ENCODE measurements around the gene SNX7. TPM values are rescaled to one million over a fixed set of nuclear protein-coding genes. Genes with fewer than 3 reads are reported as not detected.

SNX7 gene
- total and polyA plus RNA-seq, 2 donors (not counting 1 experiment from before 2014, with no cell fraction given), result not detected

DNA sequence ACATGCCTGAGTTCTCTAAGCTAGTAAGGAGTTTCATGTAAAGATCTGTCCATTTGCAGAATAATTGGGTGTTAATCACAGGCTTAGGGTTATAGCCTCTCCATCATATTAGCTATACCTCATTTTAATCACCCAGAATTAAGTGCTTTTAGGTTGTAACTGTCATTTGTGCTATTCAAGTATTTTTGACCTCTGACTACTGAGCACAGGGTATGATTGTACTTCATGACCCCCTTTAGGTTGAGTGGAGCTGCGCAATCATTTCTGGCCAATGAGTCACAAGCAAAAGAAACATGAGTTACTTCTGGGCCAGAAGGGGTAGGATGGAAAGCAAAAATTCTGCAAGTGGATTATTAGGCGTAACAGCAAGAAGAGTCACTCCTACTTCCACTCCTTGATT lies 8.4 kb upstream of the SNX7 start:
- no peak overlapping the region for H3K27ac Mint-ChIP-seq
- no peak for DNase-seq
- H3K36me3 ChIP-seq (replicated peaks in 1 of 2; ENCODE audit: control extremely low read depth in 1 of 2, control insufficient read depth in 1 of 2, extremely low read depth in 1 of 2, insufficient read depth in 2 of 2, low read length in 1 of 2), result no peaks in the 10 kb centered on the region
- H3K27ac ChIP-seq (ENCODE audit: low read length in 2 of 2), result no peak overlapping the region
- H4K20me1 ChIP-seq (ENCODE audit: control insufficient read depth, insufficient read depth, low read length, poor library complexity, severe bottlenecking), result no peaks in the 10 kb centered on the region
- no peak overlapping the region for H3K4me2 ChIP-seq (replicated peaks; ENCODE audit: low read depth, low read length, poor library complexity, severe bottlenecking)
- 100% methylated on average over 1 of the region's 2 CpGs for WGBS (ENCODE audit: insufficient coverage)
- CTCF ChIA-PET, result no interaction called here
- no peaks in the 10 kb centered on the region for H3K4me1 Mint-ChIP-seq
- H2AFZ ChIP-seq (ENCODE audit: insufficient read depth, low read depth, low read length, poor library complexity, severe bottlenecking), result no peak overlapping the region
- H3K27me3 Mint-ChIP-seq, result no peaks in the 10 kb centered on the region
- TF ChIP-seq, protein P1, sequence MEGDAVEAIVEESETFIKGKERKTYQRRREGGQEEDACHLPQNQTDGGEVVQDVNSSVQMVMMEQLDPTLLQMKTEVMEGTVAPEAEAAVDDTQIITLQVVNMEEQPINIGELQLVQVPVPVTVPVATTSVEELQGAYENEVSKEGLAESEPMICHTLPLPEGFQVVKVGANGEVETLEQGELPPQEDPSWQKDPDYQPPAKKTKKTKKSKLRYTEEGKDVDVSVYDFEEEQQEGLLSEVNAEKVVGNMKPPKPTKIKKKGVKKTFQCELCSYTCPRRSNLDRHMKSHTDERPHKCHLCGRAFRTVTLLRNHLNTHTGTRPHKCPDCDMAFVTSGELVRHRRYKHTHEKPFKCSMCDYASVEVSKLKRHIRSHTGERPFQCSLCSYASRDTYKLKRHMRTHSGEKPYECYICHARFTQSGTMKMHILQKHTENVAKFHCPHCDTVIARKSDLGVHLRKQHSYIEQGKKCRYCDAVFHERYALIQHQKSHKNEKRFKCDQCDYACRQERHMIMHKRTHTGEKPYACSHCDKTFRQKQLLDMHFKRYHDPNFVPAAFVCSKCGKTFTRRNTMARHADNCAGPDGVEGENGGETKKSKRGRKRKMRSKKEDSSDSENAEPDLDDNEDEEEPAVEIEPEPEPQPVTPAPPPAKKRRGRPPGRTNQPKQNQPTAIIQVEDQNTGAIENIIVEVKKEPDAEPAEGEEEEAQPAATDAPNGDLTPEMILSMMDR (IDR thresholded peaks at IDR 0.05), result no peak
- no peak for TF ChIP-seq EZH2 (IDR thresholded peaks at IDR 0.05; ENCODE audit: borderline replicate concordance, insufficient read depth, low read depth, low read length, poor library complexity, severe bottlenecking)
- no peak for ATAC-seq (ENCODE audit: low read depth)
- no peaks in the 10 kb centered on the region for H3K4me1 ChIP-seq (ENCODE audit: control insufficient read depth in 2 of 2, insufficient read depth in 2 of 2, low read length in 2 of 2)
- intact Hi-C loops (cut with micrococcal nuclease), result no loop called here
- peaks cover 2% of the 10 kb centered on the region for H3K9me3 Mint-ChIP-seq (ENCODE audit: insufficient read depth)
- no peaks in the 10 kb centered on the region for H3K79me2 ChIP-seq (ENCODE audit: control insufficient read depth, insufficient read depth, low read length)
- H3K9me3 ChIP-seq (ENCODE audit: control extremely low read depth in 1 of 3, control insufficient read depth in 2 of 3, insufficient read depth in 1 of 3, low read length in 2 of 3), result peaks cover 0 to 17% (median 0%) of the 10 kb centered on the region in 3 donors
- no peaks in the 10 kb centered on the region for H3K27me3 ChIP-seq (replicated peaks in 1 of 4; ENCODE audit: control extremely low read depth in 1 of 4, control insufficient read depth in 3 of 4, insufficient read depth in 4 of 4, low read length in 3 of 4)
- no peak overlapping the region for H3K4me3 ChIP-seq (ENCODE audit: control extremely low read depth in 1 of 5, extremely low read depth in 1 of 5, insufficient read depth in 1 of 5, low read depth in 2 of 5, low read length in 4 of 5)
- POLR2A ChIA-PET, result no interaction called here
- no peak overlapping the region for H3K9ac ChIP-seq (ENCODE audit: low read length)
- no peak overlapping the region for H3K4me3 Mint-ChIP-seq

DNA sequence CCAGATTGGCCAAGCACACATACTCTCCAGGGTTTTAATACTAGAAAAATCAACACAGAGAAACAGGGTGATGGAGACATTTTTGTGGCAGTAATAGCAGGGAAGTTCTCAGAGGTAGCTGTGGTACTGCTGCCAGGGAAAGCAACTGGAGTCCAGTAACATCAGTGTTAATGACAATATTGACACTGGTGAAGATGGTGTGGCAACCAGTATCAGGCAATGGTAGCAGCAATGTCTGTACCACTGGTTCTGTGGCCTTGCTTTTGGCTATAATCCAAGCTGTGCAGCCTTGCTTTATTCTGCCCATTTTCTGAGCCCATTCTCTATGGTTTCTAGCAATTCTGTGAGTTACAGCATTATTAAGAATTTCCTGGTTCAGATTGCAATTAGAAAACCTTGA lies 1.6 kb upstream of the SNX7 start:
- ATAC-seq (ENCODE audit: low read depth) (no peak), DNase-seq (no peak)
- H3K9me3 ChIP-seq (ENCODE audit: control extremely low read depth in 1 of 3, control insufficient read depth in 2 of 3, insufficient read depth in 1 of 3, low read length in 2 of 3), result peaks cover 0 to 3% (median 0%) of the 10 kb centered on the region in 3 donors
- intact Hi-C loops (cut with micrococcal nuclease), result no loop called here
- H4K20me1 ChIP-seq (ENCODE audit: control insufficient read depth, insufficient read depth, low read length, poor library complexity, severe bottlenecking), result no peaks in the 10 kb centered on the region
- Mint-ChIP-seq H3K4me3 (no peak overlapping the region), H3K27ac (no peak overlapping the region), H3K9me3 (ENCODE audit: insufficient read depth) (no peaks in the 10 kb centered on the region), H3K27me3 (peaks cover 41% of the 10 kb centered on the region), H3K4me1 (peaks cover 15% of the 10 kb centered on the region)
- POLR2A ChIA-PET, result no interaction called here
- TF ChIP-seq, protein P1 (IDR thresholded peaks at IDR 0.05), result no peak
- TF ChIP-seq EZH2 (IDR thresholded peaks at IDR 0.05; ENCODE audit: borderline replicate concordance, insufficient read depth, low read depth, low read length, poor library complexity, severe bottlenecking), result no peak
- peaks cover 8% of the 10 kb centered on the region in 2 donors for H3K4me1 ChIP-seq (ENCODE audit: control insufficient read depth in 2 of 2, insufficient read depth in 2 of 2, low read length in 2 of 2)
- H3K79me2 ChIP-seq (ENCODE audit: control insufficient read depth, insufficient read depth, low read length), result no peaks in the 10 kb centered on the region
- no peak overlapping the region for H3K4me3 ChIP-seq (ENCODE audit: control extremely low read depth in 1 of 5, extremely low read depth in 1 of 5, insufficient read depth in 1 of 5, low read depth in 2 of 5, low read length in 4 of 5)
- H2AFZ ChIP-seq (ENCODE audit: insufficient read depth, low read depth, low read length, poor library complexity, severe bottlenecking), result no peak overlapping the region
- H3K4me2 ChIP-seq (replicated peaks; ENCODE audit: low read depth, low read length, poor library complexity, severe bottlenecking), result no peak overlapping the region
- H3K9ac ChIP-seq (ENCODE audit: low read length), result no peak overlapping the region
- CTCF ChIA-PET, result no interaction called here
- H3K36me3 ChIP-seq (replicated peaks in 1 of 2; ENCODE audit: control extremely low read depth in 1 of 2, control insufficient read depth in 1 of 2, extremely low read depth in 1 of 2, insufficient read depth in 2 of 2, low read length in 1 of 2), result no peaks in the 10 kb centered on the region
- H3K27me3 ChIP-seq (replicated peaks in 1 of 4; ENCODE audit: control extremely low read depth in 1 of 4, control insufficient read depth in 3 of 4, insufficient read depth in 4 of 4, low read length in 3 of 4), result peaks cover 0 to 30% (median 11%) of the 10 kb centered on the region in 4 experiments
- H3K27ac ChIP-seq (ENCODE audit: low read length in 2 of 2), result no peak overlapping the region
